Ammon's horn (tissue), 1 donor: ENCODE measurements around the gene SLC25A48.

Experiments used
- DNase-seq: peaks from one replicate; pipeline ENCODE4 v3.0.0-alpha.2; 2016; ENCODE audit warnings: low spot score

Gene SLC25A48

DNA sequence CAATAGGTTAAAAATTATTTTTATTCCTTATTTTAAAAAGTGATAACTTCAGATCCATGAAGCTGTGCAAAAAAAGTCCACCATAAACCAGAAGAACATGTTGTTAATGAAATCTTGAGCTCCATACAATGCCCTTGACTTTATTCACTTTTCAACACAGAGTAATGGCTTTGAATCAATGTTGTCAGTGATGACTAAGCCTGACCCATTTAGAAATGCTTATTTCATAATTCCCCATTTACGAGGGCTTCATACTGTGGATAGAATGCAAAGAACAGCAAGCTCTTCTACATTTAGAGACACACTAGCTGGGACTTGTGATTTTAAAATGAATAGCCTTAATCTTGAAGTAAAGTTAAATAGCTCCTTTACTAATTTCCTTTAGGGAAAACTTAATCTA, 86.9 kb downstream of the SLC25A48 start:
- no peak for DNase-seq

- no peak for DNase-seq
Observed at GRCh38 chr5:135930029-135930948, 95.8 kb downstream of the SLC25A48 start.

DNA sequence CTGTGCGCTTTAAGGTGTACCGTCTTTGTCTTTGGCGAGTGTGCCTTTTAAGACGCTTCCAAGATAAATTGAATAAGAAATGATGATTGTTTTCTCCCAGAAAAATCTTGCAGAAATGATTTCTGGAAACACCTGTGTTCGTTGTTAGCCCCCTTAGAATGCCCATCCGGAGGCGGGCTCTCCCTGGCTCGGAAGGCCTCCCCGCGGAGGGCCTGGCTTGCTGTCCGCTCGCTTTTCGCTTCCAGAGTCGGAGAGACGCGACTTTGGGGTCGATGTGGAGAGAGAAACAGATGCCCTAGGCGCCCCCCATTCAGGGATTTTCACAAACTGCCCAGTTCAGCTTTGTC, 96.5 kb downstream of the SLC25A48 start:
- DNase-seq, result no peak

DNA sequence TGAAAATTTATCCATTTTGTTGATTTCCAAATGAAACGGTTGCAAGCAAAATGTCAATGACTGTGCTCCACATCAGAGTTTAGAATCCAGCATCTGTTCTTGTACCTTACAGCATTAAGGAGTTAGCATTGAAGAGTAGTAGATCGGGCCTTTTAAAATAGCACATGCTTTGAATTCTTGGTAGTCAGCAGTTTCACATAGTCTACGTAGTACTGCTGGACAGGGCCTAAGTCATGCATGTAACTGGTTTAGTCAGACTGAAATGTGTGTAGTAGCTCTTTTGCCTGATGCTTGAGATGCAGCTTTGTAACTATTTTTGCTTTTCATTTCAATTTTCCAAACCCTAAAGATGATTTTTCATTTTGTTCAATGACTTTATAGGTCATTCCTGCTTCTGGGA, 100.5 kb downstream of the SLC25A48 start:
- DNase-seq, result no peak

- DNase-seq, result no peak
Observed at GRCh38 chr5:135937245-135937911, 102.9 kb downstream of the SLC25A48 start.
